ENCODE measurements around the gene FZD2.

GRCh38 chr17:44533533-44534246 lies 23.6 kb upstream of the FZD2 start:
- TF ChIP-seq CTCF (IDR thresholded peaks at IDR 0.05) (peak; percentile 92 to 97 (median 94)), POLR2A (IDR thresholded peaks at IDR 0.05) (no peak)
